HG02938 (cell line): ENCODE data around the gene CFAP92.

ENCODE experiments used
- ATAC-seq: cut with Tn5 transposase; IDR thresholded peaks from one replicate; pipeline ENCODE4 v1.9.1; 2021; ENCODE audit warnings: mild to moderate bottlenecking, moderate library complexity; ENCODE audit not compliant: unreplicated experiment

CFAP92 gene

DNA sequence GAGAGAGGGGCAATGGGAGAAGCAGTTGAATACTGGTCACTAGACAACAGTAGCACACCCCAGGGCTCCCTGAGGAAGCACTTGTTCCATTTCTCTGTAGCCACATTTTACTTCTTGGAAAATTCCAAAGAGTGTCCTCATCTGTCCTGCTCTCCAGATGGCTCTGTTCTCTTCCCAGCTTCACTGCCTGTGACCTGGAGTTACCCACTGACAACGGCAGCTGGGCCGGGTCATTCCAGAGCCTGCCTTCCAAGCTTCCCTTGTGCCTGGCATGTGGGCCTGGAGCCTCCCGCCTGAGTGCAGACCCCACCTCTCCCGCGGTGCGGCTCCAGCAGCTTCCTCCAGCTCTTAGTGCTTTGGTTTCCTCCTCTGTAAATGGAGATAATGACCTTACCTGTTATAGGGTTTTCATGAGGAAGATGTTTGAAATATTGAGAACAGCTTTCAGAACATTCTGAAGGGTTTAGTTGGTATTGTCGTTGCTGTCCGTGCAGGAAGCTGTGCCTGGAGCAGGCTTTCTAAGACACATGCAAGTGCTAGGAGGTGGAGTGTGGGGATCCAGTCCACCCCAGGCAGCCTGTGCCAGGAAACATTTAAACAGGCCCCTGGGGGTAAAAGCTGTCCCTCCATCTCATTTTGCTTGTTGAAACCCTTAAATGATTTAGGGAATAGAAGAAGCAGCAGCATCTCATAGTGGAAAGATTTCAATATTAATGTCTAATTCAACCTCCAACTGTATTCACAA is 32.0 kb upstream of the CFAP92 start:
- ATAC-seq, result no peak

DNA sequence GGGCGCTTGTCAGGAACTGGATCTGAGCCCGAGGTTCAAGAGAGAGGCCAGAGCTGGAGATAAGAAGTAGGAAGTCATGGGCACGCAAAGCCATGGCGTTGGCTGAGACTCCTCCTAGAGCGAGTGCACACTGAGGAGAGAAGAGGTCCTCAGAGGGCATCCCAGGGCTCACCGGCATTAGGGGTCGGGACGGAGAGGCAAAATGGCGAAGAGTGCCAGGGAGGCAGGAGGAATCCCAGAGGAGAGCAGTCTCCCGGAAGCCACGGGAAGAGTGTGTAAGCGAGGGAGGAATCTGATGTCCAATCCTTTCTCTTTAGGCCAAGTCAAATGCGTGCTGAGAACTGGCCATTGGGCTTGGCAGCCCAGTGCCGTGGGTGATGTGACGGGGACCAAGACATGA is 31.2 kb upstream of the CFAP92 start:
- no peak for ATAC-seq

GRCh38 chr3:129023909-129024308 is 30.0 kb upstream of the CFAP92 start:
- no peak for ATAC-seq

DNA sequence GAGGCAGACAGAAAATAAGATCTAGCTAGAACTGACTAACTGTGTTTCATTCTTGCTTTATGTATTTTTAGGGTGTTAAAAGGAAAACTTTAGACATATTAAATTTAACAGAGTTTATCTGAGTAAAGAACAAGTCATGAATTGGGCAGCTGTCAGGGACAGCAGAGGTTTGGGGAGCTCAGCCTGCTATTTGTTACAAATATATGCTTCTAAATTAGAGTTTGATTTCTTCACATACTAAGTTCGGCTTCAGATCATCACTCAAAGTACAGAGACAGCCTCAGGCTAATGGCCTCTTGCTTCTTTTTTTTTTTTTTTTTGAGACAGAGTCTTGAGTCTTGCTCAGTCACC is 29.1 kb upstream of the CFAP92 start:
- no peak for ATAC-seq

DNA sequence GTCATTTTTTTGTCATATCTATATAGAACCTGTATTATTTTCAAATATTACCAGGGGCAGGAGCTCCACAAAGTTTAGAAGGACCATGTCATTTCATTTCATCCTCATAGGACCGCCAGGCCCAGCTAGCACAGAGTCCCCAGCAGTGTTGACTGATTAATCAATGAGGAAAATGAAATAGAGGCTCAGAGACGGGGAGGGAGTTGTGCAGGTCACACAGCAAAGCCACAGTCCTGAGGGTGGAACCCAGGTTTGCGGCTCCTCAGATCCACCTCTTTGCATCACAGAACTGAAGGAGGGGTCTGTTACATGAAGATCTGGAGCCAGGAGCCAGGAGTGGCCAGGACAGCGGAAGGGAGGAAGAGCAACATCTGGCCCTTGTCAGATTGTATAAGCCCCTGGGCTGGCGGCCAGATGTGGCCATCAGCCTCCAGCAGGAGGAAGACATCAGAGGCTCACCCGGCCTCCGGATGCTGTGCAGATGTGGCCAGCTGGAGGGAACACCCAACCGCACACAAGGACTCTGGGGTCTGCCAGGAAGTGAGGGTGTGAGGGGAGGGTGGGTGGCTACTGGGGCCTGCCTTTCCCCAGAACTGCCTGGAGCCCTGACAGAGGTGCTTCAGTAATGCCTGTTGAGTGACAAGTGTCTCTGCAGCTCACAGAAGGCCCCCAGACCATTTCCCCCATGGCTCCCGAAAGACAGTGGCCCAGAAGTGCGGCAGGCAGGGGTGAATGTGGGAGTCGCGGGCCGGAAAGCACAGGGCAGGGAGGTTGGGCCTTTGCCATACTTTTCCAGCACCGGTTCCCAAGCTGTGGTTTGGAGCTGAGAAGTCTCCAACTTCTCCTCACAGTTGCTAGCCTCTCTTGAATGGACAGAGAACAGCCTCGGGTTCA is 28.5 kb upstream of the CFAP92 start:
- no peak for ATAC-seq

DNA sequence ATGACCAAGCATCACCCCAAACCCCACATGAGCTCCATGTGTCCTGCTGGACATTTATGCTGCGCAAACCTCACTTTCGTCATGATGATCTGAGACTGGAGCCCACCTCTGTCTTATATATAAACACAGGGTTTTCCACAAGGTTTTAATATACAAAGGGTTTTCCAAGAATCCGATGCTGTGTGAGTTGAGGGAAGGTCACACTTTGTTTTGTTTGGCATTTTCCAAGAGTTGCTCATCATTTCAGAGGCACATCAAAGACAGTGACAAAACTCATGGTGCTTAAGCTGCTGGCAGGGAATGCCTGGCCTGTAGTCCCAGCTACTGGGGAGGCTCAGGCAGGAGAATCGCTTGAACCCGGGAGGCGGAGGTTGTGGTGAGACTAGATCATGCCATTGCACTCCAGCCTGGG is 27.3 kb upstream of the CFAP92 start:
- no peak for ATAC-seq

GRCh38 chr3:129020691-129021090 is 26.8 kb upstream of the CFAP92 start:
- no peak for ATAC-seq

DNA sequence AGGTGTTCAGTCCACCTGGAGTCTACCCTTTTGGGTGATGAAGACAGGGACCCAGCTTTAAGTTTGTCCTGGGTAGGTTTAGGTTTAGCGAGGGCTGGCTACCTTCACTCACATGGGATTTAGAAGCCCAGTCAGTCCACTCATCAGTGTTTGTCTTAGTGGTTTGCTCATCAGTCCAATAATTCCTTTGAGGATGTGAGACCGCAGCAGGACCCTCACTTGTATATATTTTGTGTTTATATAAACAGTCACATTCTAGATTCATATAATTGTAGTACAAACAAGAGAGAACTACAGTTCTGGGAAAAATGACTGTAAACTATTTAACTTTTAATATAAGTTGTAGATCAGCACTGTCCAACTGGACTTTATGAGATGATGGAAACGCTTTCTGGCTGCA is 25.4 kb upstream of the CFAP92 start:
- ATAC-seq, result no peak

GRCh38 chr3:129018751-129019150 is 24.9 kb upstream of the CFAP92 start:
- ATAC-seq, result no peak

- ATAC-seq, result no peak
These were observed 24.4 kb upstream of the CFAP92 start for GRCh38 chr3:129018271-129018670.

DNA sequence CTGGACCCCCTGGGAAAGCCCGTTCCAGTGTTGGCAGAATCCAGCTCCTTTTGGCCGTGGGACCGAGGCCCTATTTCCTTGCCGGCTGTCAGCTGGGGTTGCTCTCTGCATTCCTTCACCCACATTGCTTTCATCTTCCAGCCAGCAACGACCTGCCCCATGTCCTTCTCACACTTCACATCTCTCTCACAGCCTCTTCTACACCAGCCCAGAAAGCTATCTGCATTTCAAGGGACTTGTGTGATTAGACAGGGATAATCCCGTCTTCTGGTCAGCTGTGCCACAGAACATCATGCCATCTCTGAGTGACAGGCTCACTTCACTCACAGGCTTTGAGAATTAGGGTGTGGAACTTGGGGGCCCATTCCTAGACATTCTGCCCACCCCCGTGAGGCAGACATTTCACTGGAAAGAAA is 23.6 kb upstream of the CFAP92 start:
- no peak for ATAC-seq

DNA sequence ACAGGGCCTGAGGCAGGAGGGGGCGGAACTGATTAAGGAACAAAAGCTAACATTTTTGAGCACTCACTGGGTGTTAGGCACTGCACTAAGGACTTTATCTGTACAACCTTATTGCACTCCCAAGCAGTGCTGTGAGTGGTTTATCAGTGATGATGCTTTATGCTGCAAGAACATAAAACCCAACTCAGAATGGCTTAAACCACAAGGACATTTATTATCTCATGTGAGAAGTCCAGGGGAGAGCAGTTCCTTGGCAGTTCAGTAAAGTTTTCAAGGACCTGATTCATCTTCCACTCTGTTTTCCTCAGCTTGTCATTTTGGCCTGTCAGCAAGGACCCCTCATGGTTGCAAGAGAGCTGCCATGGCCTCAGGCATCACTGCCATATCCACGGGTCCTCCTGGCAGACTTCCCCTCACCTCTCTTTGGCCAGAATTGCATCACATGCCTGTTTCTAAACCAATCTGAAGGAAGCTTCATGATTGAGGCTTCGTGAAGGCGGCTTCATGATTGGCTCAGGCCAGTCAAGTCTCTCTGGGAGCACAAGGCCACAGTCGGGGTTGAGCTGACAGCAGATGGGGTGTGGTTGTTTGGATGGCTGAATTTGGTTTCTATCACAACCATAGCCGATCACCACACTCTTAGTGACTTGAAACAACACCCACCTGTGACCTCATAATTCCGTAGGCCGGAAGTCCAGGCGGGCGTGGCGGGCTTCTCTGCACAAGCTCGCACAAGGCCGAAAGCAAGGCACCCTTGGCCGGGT is 23.0 kb upstream of the CFAP92 start:
- ATAC-seq, result peak; percentile 59

DNA sequence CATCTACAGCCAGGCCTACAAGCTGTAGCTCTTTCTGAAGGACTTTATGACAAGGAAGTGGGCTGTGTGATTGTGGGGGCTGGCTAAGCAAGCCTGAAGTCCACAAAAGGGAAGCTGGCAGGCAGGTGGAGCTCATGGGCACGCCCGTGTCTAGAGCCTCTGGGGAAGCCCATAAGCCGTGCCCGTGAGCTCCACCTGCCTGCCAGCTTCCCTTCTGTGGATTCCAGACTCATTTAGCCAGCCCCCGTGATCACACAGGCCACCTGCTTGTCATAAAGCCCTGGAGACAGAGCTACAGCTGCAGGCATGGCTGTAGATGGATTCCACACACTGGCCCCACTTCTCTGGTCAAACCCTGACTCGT is 22.5 kb upstream of the CFAP92 start:
- no peak for ATAC-seq

DNA sequence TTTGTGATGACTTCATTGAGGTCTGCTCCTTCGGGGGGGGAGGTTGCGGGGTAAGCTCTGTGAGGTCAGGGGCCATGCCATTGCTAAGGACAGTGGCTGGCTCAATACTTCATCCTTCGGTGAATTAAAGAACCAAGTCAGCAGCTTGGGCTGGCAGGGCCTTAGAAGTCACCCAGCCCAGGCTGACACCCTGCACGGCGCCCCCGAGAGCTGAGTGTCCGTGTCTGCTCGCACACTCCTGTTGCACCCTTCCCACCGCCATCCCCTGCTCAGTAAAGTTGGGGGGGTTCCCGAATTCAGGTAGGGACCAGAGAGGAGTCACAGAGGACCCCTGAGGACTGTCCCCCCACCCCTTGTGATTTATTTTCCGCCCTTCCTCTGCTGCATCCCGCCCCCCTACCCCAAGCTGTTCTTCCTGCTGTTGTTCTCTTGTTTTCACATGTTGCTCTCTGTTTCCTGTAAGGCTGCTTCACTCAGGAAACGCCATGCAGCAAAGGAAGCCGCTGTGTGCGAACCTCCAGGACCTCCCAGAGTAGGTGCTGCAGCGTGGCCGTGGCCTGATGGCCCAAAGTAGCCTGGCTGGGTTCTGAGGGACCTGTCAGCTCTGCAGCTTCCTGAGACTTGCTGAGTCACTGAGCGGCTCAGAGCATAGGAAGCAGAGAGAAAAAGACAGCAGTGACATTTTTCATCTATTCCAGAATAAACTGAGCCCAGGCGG is 21.7 kb upstream of the CFAP92 start:
- ATAC-seq, result no peak

- ATAC-seq, result no peak
These were observed 21.0 kb upstream of the CFAP92 start for GRCh38 chr3:129014793-129015345.

DNA sequence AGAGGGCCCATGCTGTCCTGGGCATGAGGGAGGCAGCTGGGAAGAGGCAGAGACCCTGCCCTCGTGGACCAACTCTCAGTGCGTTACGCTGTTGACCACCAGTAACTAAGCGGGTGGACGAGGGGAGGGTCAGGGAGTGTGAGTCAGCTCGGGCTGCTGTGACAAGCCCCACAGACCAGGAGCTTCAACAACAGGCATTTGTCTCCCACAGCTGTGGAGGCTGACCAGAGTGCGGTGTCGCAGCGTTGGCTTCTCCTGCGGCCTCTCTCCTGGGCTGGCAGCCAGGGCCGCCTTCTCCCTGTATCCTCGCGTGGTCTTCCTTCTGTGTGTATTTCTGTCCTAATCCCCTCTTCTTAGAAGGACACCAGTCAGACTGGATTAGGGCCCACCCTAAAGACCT is 20.3 kb upstream of the CFAP92 start:
- ATAC-seq, result no peak

GRCh38 chr3:129013491-129013891 is 19.6 kb upstream of the CFAP92 start:
- ATAC-seq, result no peak

GRCh38 chr3:129010310-129010956 is 16.6 kb upstream of the CFAP92 start:
- ATAC-seq, result no peak

GRCh38 chr3:129009266-129009665 is 15.4 kb upstream of the CFAP92 start:
- ATAC-seq, result no peak

- ATAC-seq, result no peak
These were observed 13.9 kb upstream of the CFAP92 start for GRCh38 chr3:129007792-129008191.
